GM18951 (cell line): ENCODE results near the gene CYBC1.
A peak's percentile ranks its signal among the peaks of the same experiment; 100 is the strongest.

ENCODE experiments used
- POLR2A ChIP-seq: IDR thresholded peaks from 4 replicates; pipeline ENCODE4 v1.6.1; 2011; ENCODE audit warnings: mild to moderate bottlenecking; ENCODE audit not compliant: insufficient read length, insufficient read depth; ENCODE audit errors: extremely low read depth
- in situ Hi-C: fragments of 300-500 bp; cut with MboI; formaldehyde crosslinking; loops from one replicate; pipeline ENCODE4 v1.12.0; 2022; ENCODE audit warnings: low sequenced_read_pairs, mixed read lengths, inconsistent platforms; ENCODE audit not compliant: unreplicated experiment

The CYBC1 gene

DNA sequence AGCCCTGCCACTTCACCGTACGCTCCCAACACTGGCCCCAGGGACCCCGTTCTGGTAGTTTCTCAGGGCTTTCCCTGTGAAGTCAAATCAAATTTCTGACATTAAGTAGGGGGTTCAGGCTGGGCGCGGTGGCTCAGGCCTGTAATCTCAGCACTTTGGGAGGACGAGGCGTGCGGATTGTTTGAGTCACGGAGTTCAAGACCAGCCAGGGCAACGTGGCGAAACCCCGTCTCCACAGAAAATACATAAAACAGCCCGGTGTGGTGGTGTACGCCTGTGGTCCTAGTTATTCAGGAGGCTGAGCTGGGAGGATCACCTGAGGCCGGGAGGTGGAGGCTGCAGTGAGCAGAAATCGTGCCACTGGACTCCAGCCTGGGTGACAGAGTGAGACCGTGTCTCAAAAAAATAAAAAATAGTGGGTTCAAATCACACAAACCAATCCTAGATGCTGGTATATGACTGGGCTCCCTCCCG lies 632 bp downstream of the CYBC1 start:
- TF ChIP-seq POLR2A = no peak
- in situ Hi-C loops = no loop called here

DNA sequence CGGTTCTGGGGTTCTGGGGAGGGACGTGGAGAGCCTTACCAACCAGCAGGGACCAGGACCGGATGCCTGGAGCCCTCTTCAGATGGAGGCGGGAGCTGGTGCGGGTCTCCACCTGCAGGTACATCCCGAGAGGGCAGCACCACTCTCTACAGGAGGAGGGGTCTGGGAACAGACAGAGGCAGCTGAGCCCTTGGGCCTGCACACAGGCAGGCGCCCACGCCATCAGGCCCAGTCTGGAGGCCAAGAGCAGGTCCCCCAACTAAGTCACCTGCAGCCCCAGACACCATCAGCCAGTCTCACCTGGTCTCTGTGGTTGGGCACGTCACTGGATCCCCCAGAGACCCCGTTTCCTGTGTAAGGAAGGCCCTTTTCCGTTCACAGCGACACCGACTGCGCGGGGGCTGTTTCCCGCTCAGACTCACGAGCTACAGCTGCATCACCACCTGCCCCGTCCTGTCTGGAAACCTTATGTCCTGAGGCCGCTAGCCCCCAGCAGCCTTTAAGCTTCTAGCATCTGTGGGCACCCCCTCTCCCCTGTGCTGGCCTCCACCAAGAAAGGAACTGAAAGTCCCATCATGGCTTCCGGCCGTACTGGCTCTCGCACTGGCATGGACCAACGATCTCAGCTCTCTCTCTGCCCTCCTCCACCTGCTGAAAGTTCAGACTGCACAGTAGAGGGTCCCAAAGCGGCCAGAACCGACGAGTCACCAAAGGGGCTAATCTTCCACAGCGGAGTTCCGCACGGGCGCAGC lies 1.2 kb downstream of the CYBC1 start:
- peak; percentile 81 for TF ChIP-seq POLR2A
- in situ Hi-C loops = no loop called here

DNA sequence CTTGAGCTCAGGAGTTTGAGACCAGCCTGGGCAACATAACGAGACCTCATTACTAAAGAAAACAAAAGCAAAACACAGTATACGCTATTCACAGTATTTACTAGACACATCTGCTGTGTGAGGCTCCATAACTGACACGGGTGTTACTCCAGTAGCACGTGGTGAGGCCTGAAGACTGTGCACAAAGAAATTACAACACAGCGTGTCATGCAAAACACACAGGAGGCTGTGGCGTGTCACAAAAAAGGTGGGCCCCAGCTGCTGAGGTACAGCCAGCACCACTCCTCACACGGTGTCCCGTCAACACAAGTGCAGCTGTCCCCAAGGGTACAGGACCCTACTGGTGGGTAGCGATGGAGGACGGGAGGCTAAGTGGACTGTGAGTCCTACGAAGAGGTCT lies 2.7 kb downstream of the CYBC1 start:
- no peak for TF ChIP-seq POLR2A
- in situ Hi-C loops = no loop called here

DNA sequence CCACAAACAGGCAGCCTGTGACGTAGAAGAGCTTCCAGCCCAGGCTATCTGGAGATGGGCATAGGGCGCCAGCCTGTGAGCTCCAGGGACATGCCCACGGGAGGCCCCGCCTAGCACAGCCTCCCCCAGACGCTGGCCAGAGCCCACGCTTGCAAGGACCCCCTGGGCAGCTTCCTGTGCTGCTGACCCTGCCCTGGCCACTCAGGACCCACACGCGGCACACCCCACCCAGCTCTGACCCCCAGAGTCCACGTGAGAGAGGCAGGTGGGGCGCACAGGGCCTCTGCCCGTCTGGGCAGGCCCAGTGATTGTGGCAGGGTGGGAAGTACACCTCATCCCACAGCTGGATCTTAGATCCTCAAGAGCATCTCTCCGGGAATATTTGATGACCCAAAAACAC lies 3.9 kb downstream of the CYBC1 start:
- in situ Hi-C loops = no loop called here
- no peak for TF ChIP-seq POLR2A

GRCh38 chr17:82446124-82446523 lies 4.4 kb downstream of the CYBC1 start:
- no peak for TF ChIP-seq POLR2A
- in situ Hi-C loops = no loop called here

GRCh38 chr17:82445542-82445941 lies 5.0 kb downstream of the CYBC1 start:
- in situ Hi-C loops = no loop called here
- TF ChIP-seq POLR2A = no peak

DNA sequence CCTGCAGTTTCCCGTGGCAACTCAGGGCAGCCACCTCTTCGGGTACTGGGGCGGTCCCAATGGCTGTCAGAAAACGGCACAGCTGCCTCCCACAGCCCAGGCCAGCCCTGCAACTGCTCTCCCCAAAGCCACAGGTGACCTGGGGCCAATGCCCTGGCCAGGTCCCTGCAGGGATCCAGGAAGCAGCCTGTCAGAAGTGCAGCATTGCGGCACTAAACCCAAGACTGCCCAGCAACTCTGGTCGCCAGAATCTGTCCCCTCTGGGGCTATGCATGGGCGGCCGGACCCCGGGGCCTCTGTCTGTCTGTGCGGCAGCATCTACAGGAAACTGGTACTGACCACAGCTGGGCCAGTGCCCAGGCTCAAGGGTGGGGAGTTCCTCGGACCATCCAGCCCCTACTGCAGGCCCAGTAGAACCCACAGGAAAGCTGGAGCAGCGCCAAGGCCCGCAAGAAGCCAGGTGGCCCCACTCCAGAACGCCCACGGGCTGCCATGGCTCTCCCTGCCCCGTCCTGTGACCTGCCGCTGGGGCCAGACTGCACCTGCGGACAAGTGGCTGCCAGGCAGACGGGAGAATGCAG lies 5.5 kb downstream of the CYBC1 start:
- in situ Hi-C loops = no loop called here
- no peak for TF ChIP-seq POLR2A

DNA sequence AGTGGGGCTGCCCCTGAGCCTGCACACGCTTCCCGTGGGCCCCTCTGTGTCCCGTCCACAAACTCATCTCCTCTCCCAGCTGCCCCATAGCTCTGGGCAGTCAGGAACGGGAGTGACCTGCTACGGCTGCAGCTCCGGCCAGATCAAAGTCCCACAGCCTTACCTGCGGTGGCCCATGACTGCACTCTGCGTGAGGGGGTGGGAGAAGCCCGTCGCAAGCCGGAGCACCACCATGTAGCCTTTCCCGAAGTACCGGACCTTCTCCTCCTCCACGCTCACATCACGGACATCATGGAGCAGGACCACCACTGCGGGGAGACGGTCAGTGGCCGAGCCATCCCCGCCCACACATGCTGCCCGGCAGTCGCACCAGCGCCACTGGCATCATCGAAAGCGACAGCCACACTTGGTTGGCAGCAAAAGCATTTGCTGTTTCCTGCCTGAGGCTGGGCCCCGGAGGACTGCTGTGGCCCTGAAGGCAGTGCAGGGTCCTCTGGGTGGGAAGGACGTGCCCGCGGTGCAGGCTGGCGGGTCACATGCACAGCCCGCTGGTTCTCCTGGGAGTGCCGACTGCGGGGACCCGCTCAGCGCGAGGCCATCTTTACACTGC lies 6.2 kb downstream of the CYBC1 start:
- TF ChIP-seq POLR2A = no peak
- in situ Hi-C loops = no loop called here

GRCh38 chr17:82443465-82444283 lies 6.9 kb downstream of the CYBC1 start:
- in situ Hi-C loops = no loop called here
- TF ChIP-seq POLR2A = no peak

DNA sequence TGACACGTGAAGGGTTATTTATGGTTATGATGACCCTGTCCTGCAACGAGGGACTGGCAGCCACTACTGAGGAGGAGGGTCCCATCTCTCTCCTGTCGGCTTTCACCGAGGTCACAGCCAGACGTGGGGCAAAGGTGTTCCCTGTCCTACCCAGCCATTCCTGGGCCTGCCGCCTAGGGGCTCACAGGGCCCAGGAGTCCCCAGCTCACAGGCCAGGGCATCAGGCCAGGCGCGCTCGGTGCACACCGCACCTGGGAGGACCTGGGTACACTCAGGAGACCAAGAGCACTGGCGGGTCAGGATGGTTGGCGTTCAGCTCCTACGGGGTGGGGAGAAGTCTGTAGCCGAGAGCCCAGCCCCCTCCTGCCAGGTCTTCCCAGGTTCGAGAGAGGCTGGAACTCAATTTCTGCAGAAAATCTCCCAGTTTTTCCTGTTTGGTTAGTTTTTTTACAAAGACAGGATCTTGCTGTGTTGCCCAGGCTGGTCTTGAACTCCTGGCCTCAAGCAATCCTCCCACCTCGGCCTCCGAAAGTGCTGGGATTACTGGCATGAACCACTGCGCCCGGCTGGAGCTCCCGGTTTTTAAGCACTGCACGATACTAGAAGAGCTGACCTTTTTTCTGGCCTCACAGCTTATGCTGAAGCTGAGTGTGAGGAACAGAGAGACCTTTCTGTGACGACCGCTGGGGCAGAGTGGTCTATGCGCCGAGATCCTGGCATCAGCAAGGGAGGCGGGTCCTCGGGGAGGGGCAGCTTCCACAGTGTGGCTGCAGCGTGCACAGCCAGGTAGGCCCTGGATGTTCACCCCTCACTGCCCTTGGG lies 7.7 kb downstream of the CYBC1 start:
- no peak for TF ChIP-seq POLR2A
- in situ Hi-C loops = no loop called here

DNA sequence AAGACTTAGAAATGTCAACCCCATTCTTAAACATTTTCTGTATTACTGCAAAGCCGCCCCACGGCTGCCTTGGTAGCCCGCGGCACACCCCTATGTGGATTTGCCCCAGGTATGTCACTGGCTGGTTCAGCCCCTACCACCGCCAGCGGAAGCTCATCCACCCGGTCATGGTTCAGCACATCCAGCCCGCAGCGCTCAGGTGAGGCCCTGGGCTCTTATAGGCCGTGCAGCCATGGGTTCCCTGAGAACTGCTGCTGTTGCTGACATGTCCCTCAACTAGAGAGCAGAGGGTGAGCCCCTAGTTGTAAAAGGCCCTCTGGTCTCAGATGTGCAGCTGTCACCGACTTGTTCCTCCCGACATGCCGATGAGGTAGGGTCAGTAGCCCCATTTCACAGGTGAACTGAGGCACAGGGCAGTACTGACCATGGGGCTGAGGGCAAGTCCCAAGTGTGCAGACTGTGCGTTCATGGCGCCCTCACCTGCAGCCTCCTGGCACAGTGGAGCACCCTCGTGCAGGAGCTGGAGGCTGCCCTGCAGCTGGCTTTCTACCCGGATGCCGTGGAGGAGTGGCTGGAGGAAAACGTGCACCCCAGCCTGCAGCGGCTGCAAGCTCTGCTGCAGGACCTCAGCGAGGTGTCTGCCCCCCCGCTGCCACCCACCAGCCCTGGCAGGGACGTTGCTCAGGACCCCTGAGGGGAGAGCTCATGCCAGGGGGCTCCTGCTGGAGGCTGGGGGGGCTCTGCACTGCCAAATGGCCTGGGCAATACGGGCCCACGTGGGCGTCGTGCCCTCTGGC lies 8.7 kb downstream of the CYBC1 start:
- in situ Hi-C loops = no loop called here
- TF ChIP-seq POLR2A = peak; percentile 17
